HG03520 (cell line): Measurements from ENCODE around the gene NAPA.

Experiments used
- ATAC-seq: cut with Tn5 transposase; IDR thresholded peaks from one replicate; pipeline ENCODE4 v1.9.1; 2021; ENCODE audit warnings: mild to moderate bottlenecking, moderate library complexity; ENCODE audit not compliant: unreplicated experiment

The NAPA gene

GRCh38 chr19:47523473-47523872, 8.6 kb upstream of the NAPA start:
- ATAC-seq: no peak

DNA sequence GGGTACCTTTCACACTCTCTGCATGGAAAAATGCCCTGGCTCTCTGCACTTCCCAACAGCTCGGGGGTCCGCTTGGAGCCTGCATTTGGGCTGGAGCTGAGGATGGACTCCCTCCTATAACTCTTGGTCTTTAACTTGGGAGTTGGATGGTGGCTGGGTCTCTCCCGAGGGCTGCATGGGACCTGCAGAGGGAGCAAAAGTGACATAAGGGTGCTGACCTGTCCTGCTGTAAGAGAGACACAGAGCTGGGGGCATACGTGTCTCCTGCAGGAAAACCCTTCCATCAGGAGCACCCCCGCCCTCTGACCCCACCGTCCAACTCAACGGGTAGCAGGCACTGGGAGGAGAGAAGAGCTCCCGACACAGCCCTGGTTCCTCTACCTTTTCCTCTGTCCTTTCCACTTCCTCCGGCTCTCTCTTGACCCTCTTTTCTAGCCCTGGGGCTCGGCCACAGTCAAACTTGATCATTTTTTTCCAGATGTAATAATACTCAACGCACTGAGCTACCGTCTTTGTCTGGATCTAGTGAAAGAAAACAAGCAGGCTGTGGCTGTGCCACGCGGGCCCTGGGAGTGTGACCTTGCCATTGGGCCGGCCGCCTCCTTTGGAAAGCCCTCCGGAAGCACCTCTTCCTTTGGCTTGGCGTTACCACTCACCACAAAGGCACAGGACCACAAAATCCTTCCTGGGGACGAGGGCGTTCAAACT, 6.8 kb upstream of the NAPA start:
- ATAC-seq: no peak

- no peak for ATAC-seq
Observed at GRCh38 chr19:47520839-47521238, 6.0 kb upstream of the NAPA start.

- ATAC-seq: no peak
Observed at GRCh38 chr19:47520343-47520806, 5.5 kb upstream of the NAPA start.

- ATAC-seq: no peak
Observed at GRCh38 chr19:47518854-47519253, 4.0 kb upstream of the NAPA start.

DNA sequence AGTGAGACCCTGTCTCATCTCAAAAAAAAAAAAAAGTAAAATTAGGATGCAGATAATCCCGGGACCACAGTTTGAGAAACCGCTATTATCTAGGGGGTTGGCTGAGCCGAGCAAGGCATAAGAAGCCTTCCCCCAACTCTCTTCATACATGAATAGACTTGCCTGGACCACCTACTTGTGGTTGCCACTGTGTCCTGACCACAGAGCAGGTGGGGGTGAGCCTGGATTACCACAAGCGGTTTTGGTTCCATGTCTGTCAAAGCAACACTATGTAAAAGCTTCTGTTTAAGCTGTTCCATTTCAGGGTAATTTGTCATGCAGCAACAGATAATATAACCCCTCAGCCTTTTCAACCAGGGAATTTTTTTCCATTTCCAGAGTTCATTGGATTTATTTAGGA, 3.3 kb upstream of the NAPA start:
- no peak for ATAC-seq

- no peak for ATAC-seq
Observed at GRCh38 chr19:47514151-47514868, 553 bp downstream of the NAPA start.

- ATAC-seq: no peak
Observed at GRCh38 chr19:47512948-47513319, 1.9 kb downstream of the NAPA start.

DNA sequence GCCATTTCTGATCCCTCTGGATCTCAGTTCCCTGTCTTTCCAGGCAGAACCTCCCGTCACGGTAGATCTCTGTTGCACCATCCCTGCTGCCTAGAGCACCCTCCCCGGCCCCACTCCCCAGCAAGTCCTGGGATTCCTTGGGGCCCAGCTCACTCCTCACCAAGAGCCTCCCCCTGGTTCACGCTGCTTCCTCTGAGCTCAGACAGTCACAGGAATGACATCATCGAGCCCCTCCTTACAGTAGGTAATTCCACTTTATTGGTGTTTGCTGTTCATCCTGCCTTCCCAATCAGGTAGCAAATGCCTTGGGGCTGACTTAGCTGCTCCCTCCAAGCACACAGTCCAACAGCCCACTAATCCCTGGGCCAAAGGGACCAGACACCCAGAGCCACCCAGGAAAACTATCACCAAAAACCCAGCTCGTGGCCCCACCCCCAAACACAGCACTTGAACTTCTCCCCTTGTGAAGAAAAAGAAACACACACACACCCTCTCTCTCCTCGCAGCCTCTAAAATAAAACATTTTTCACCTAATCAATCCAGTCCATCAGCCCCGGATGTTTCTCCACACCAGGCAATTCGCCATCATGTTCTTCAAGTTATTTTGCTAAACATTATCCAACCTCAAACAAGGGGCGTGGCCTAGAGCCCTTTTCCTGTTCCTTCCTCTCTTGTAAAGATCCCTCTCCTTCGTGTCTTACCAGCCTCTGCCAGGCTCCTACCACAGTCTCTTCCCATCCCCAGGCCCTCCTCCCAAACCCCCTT, 2.5 kb downstream of the NAPA start:
- no peak for ATAC-seq

DNA sequence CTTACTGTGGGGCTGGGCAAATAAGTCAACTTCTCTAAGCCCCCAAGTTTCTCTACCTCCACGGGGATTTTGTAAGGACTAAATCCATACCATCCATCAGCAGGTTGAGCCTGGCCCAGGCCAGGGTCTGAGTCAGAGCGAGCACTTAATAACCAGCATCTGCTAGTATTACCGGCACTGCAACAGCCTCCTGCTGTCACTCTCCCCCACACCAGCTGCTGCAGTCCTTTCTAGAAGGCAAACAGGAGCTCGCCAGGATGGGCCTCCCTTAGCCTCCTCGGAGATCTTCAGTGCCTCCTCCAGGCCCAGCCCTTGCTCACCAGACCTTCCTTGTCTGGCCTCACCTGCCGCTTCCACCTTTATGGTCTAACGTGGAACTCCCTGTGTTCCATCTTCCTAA, 3.2 kb downstream of the NAPA start:
- ATAC-seq: no peak

DNA sequence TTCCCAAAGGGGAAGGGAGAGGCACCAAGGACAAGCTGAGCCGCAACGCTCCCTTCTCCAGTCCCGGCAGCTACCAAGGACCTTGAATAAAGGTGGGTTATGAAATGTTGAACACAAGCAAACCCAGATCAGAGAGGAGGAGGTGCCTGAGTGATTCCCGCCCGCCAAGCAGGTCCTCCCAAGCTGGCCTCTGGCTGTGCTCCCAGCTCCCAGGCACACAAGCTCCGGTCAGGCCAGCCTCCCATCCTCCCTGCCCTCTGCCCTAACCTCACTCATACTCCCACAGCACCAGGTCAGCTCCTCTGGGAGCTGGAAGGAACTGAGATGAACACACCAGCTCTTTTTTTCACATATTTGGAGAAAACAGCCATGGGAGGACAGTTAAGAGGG, 3.7 kb downstream of the NAPA start:
- ATAC-seq: no peak

DNA sequence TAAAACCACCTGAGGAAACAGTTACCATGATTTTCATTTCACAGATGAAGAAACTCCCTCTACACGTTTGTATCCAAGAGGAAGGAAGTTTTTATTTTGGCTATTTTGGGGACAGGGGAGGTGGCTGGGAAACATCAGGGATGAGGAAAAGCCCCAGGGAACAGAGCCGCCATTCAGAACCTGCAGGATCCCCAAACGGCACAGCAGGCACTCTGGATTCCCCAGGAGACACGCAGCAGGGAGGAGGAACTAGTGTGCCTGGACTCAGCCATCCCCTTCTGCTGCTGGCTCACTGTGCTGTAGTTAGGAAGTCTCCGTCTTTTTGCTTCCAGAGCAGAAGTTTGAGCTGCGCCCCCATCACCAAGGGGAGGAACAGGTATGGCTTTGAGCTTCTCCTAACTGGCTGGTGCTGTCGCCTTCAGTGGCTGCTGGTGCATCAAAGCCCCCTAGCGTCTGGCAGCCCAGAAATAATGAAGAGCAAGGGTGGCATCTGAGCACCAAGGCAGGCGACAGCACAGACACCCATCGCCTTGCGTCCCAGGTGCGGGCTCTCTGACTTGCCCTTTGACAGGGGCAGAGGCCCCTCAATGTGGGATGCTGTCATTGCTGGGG, 4.2 kb downstream of the NAPA start:
- no peak for ATAC-seq

DNA sequence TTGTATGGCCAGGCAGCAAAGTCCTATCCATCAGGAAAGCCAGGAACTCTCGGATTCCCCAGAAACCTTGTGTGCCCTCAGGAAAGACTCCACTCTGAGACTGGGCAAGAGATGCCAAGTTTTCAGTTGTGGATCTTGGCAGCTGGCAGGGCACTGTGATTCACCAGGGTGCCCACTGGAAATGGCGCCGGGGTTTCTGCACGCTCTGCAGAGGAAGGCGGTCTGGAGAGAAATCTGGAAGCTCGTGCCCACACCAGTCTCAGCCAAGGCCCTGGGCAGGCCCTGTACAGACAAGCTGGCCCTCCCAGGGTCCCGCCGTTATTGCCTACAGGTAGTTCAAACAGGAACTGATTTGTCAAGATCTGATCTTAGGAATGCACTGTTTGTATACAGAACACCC, 4.9 kb downstream of the NAPA start:
- ATAC-seq: no peak

DNA sequence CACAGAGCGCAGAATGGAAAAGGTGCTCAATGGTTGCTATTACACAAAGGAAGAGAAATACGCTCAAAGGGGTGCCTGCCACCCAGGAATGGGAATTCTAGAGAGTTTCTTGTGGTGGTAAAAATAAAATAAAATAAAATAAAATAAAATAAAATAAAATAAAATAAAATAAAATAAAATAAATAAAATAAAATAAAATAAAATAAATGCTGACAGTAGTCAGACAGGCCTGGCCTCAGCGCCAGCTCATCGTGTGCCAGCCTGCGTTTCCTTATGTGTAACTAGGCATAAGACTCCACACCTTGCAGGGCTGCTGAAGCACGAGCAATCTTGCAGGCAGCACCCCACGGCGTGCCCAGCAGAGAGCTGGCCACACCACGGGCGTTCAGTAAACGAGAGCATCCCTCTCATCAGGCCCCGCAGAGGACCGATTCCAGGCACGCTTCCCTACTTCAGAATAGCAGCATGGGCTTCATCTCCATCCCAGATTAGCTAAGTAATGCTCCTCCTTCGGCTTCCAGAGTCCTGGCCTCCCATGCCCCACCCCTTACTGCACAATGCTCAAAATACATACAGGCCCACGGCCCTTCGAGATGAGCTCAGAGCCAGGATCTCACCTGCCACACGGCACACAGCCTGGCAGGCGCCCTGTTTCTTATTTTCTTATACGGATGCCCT, 5.6 kb downstream of the NAPA start:
- ATAC-seq: no peak

DNA sequence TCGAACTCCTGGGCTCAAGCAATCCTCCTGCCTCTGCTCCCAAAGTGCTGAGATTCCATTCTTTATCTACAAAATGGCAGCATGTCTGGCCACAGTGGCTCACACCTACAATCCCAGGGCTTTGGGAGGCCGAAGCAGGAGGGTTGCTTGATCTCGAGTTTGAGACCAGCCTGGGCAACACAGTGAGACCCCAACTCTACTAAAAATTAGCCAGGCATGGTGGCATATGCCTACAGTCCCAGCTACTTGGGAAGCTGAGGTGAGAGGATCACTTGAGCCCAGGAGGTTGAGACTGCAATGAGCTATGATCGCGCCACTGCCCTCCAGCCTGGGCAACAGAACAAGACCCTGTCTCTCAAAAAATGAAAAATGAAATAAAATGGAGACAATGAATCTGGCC, 6.1 kb downstream of the NAPA start:
- ATAC-seq: no peak

DNA sequence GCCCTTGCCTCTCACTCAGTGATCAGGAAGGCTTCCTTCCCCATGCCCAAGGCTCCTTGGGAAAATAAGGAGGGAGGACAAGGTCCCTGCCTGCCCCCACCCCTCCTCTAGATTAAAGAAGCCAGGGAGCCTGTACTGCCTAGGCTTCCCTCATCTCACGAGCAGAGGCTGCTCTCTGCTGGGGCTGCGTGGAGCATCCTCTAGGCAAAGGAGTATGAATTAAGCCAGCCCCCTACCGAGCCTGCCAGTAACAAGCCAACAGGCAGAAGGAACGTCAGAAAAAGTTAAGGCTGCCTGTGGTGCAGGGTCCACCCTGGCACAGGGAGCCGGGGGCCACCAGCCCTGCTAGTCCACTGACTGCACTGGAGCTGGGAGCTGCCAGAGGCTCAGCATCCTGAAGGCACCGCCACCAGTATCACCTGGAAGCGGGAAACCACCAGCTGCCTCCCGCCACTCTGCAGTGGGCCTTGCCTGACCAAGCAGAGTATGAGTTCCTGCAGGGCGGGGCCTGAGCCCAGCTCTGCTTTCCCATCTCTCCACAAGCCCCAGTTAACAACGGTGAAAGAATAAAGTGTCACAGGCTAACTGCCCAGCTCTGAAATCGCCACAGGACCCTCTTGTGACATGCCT, 6.8 kb downstream of the NAPA start:
- ATAC-seq: no peak

DNA sequence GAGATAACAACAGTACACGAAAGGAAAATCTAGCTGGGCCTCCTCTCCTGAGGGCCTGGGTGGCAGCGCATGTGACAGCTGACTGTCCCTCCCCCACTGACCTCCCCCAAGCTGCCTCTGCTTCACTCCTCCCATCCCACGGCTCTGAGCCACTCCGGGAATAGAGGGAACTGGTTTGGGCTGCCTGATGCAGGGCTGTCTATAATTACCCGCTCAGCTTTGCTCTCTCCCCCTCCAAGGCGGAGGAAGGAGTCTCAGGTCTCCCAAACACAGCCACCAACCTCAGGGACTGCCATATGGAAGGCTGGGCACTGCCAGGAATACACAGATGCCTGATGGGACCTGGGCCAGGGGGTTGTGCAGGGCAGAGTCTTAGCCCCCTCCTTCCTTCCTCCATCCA, 7.9 kb downstream of the NAPA start:
- ATAC-seq: no peak

GRCh38 chr19:47506459-47506858, 8.4 kb downstream of the NAPA start:
- ATAC-seq: no peak

GRCh38 chr19:47505506-47505905, 9.4 kb downstream of the NAPA start:
- no peak for ATAC-seq

DNA sequence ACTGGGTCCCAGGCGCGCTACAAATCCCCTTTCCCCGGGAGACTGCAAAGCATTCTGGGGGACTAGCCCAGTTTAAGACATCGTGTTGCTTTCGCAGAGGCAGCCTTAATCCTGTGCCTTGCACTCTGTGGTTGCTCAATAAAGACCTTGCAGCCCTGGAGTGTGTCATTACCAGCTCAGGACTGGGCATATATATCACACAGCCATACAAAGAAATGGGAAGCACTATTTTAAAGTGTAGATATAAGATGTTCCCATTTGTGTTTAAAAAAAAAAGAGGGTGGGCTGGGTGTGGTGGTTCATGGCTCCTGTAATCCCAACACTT, 11.1 kb downstream of the NAPA start:
- no peak for ATAC-seq
